DOHH2 (cell line): ENCODE measurements around the gene RAC3.

Experiments used
- H3F3A ChIP-seq: fragments of 200-600 bp; sonication (generic), shearing (Covaris generic); 2 replicates; pipeline ENCODE4 v1.6.0; 2016; ENCODE audit warnings: antibody characterized with exemption, mild to moderate bottlenecking; ENCODE audit not compliant: control insufficient read depth, insufficient read depth
- H3K27ac ChIP-seq: fragments of 200-600 bp; sonication (generic); 2 replicates; pipeline ENCODE4 v1.5.1; 2014; ENCODE audit warnings: low read depth, mild to moderate bottlenecking, low read length, moderate library complexity
- H3K27me3 ChIP-seq: fragments of 200-600 bp; sonication (generic); 2 replicates; pipeline ENCODE4 v1.6.1; 2014; ENCODE audit warnings: mild to moderate bottlenecking, low read length, mixed read lengths; ENCODE audit not compliant: control insufficient read depth
- H3K36me3 ChIP-seq: fragments of 200-600 bp; sonication (generic); 2 replicates; pipeline ENCODE4 v1.6.1; 2014; ENCODE audit warnings: mild to moderate bottlenecking, low read length, moderate library complexity, mixed read lengths; ENCODE audit not compliant: control insufficient read depth
- H3K4me1 ChIP-seq: fragments of 200-600 bp; sonication (generic); 2 replicates; pipeline ENCODE4 v1.6.1; 2014; ENCODE audit warnings: mild to moderate bottlenecking, low read length, mixed read lengths; ENCODE audit not compliant: control insufficient read depth
- H3K4me2 ChIP-seq: fragments of 200-600 bp; sonication (generic); 2 replicates; pipeline ENCODE4 v1.6.0; 2014; ENCODE audit warnings: mild to moderate bottlenecking, low read length, moderate library complexity
- H3K4me3 ChIP-seq: fragments of 200-600 bp; sonication (generic); 2 replicates; pipeline ENCODE4 v1.5.1; 2014; ENCODE audit warnings: mild to moderate bottlenecking, low read length, mixed read lengths
- H3K79me2 ChIP-seq: fragments of 200-600 bp; sonication (generic); 2 replicates; pipeline ENCODE4 v1.6.1; 2014; ENCODE audit warnings: mild to moderate bottlenecking, low read length, mixed read lengths; ENCODE audit not compliant: control insufficient read depth
- H3K9me2 ChIP-seq: fragments of 200-600 bp; sonication (generic); replicated peaks from 2 replicates; pipeline ENCODE4 v1.6.1; 2014; ENCODE audit warnings: mild to moderate bottlenecking, low read length, mixed read lengths; ENCODE audit not compliant: control insufficient read depth
- H3K9me3 ChIP-seq: fragments of 200-600 bp; sonication (generic); 2 replicates; pipeline ENCODE4 v1.6.1; 2014; ENCODE audit warnings: antibody characterized with exemption, low read length, mixed read lengths; ENCODE audit not compliant: control insufficient read depth, insufficient read depth
- H4K20me1 ChIP-seq: fragments of 200-600 bp; sonication (generic); 2 replicates; pipeline ENCODE4 v1.6.0; 2014; ENCODE audit warnings: low read depth, mild to moderate bottlenecking, antibody characterized with exemption, low read length, moderate library complexity; ENCODE audit not compliant: control insufficient read depth, insufficient read depth
- CTCF ChIP-seq: fragments of 200-600 bp; sonication (generic); IDR thresholded peaks from one replicate; pipeline ENCODE4 v1.5.1; 2014; ENCODE audit warnings: antibody characterized with exemption, mild to moderate bottlenecking, low read depth, low read length; ENCODE audit not compliant: poor library complexity, severe bottlenecking
- EZH2phosphoT487 ChIP-seq: fragments of 200-600 bp; sonication (generic); IDR thresholded peaks from 2 replicates; pipeline ENCODE4 v1.6.1; 2017; ENCODE audit warnings: borderline replicate concordance, mild to moderate bottlenecking, antibody characterized with exemption, low read length, moderate library complexity, mixed read lengths

The RAC3 gene

DNA sequence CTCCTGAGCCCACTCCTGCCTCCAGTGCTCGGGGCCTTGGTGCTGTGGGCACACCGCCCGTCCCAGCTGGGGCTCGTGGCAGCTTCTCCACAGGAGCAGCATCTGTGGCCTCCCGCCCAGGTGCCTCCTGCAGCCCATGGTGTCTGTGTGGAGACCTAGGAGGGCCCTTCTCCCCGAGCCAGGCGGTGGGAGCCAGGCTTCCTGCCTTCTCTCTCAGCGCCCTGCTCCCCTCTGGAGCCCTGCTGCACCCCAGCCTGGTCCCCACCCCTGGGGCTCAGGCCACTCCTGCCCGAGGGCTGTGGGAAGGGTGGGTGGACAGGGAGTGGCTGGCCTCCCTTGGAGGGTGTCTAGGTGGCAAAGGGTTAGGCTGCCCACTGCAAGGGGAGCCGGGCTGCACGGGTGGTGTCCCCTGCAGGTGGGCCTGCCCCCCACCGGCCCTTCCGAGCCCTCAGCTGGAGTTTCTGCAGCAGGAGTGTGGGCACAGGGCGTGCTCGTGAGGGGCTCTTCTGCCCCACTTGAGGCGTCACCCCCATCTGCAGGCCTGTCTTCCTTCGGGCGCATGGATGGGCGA is 19.8 kb upstream of the RAC3 start:
- Histone ChIP-seq H3K4me2 (no peak overlapping the region), H4K20me1 (no peaks in the 10 kb centered on the region), H3K9me2 (no peaks in the 10 kb centered on the region), H3K79me2 (no peaks in the 10 kb centered on the region), H3K4me3 (no peak overlapping the region), H3K36me3 (no peaks in the 10 kb centered on the region), H3K4me1 (no peaks in the 10 kb centered on the region), H3F3A (no peaks in the 10 kb centered on the region), H3K27me3 (no peaks in the 10 kb centered on the region), H3K27ac (no peak overlapping the region), H3K9me3 (no peaks in the 10 kb centered on the region)
- TF ChIP-seq CTCF = no peak
- TF ChIP-seq EZH2phosphoT487 = no peak

DNA sequence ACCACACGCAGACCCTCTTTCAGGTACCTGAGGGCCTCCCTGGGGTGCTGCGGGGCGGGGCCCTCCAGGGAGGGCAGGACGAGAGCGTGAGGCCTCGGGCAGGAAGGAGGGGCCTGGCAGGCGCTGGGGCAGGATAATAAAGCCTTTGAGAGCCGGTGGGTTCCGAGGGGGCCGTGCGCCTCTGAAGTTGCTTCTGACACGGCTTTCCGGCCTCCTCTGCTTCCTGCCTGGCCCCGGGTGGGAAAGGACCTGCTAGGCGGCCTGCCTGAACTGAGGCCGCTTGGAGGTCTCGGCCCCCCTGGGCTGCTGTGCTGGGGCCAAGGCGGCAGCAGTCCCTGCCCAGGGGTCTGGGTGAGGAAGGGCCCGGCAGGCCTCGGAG is 19.2 kb upstream of the RAC3 start:
- H3K4me2 ChIP-seq = no peak overlapping the region
- TF ChIP-seq CTCF (no peak), EZH2phosphoT487 (no peak)
- no peak overlapping the region for H3K4me3 ChIP-seq
- H3K27me3 ChIP-seq = no peaks in the 10 kb centered on the region
- no peaks in the 10 kb centered on the region for H3F3A ChIP-seq
- no peaks in the 10 kb centered on the region for H3K79me2 ChIP-seq
- H3K9me3 ChIP-seq = no peaks in the 10 kb centered on the region
- H3K36me3 ChIP-seq = no peaks in the 10 kb centered on the region
- no peak overlapping the region for H3K27ac ChIP-seq
- peaks cover 1% of the 10 kb centered on the region for H3K4me1 ChIP-seq
- no peaks in the 10 kb centered on the region for H4K20me1 ChIP-seq
- H3K9me2 ChIP-seq = no peaks in the 10 kb centered on the region

GRCh38 chr17:82012640-82013295 is 18.7 kb upstream of the RAC3 start:
- Histone ChIP-seq H3K79me2 (no peaks in the 10 kb centered on the region), H3K9me3 (no peaks in the 10 kb centered on the region), H4K20me1 (no peaks in the 10 kb centered on the region), H3K4me1 (peaks cover 6% of the 10 kb centered on the region), H3K4me2 (no peak overlapping the region), H3K36me3 (no peaks in the 10 kb centered on the region; the same call in 1 of the 2 replicates), H3K27me3 (no peaks in the 10 kb centered on the region), H3K4me3 (no peak overlapping the region), H3K27ac (no peak overlapping the region), H3F3A (no peaks in the 10 kb centered on the region), H3K9me2 (no peaks in the 10 kb centered on the region)
- TF ChIP-seq EZH2phosphoT487 (no peak), CTCF (no peak)
